ENCODE results near the gene CLCA2.

The CLCA2 gene

GRCh38 chr1:86487811-86488141, 63.8 kb downstream of the CLCA2 start:
- no peak overlapping the region for H3K27ac ChIP-seq
- CTCF ChIA-PET: interaction anchor here (0.6 to 1.1 kb wide), 3 partner anchors 11 to 218 kb away, joined by 3 to 8 read pairs (median 7); no protein-coding TSS in a partner anchor

DNA sequence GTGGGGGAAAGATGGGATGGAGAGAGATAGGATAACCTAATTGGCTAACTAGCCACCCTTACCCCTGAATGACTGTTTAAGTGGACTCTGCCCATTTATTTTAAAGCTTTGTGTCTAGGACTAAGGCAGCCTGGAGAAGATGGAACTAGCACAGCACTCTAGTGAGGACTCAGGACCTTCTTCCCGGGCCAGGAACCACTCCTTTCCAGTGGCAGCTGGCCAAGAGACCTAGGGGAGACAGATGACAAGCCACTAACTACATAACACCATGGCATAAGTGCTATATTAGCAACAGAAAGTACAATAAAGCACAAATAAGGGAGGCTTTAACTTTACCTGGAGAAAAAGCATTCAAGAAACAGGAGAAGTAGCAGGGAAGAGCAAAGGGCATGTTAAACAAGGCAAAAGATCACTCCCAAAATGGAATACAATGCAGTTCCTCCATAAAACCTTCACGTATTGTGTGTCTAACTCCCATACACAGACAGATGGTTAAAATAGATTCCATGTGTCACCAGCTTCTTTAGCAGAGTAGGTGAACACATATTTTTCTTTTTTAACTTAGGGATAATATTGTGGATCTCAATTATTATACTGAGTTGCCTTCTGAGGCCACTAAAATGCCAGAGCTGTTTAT, 65.4 kb downstream of the CLCA2 start:
- TF ChIP-seq, protein P1, sequence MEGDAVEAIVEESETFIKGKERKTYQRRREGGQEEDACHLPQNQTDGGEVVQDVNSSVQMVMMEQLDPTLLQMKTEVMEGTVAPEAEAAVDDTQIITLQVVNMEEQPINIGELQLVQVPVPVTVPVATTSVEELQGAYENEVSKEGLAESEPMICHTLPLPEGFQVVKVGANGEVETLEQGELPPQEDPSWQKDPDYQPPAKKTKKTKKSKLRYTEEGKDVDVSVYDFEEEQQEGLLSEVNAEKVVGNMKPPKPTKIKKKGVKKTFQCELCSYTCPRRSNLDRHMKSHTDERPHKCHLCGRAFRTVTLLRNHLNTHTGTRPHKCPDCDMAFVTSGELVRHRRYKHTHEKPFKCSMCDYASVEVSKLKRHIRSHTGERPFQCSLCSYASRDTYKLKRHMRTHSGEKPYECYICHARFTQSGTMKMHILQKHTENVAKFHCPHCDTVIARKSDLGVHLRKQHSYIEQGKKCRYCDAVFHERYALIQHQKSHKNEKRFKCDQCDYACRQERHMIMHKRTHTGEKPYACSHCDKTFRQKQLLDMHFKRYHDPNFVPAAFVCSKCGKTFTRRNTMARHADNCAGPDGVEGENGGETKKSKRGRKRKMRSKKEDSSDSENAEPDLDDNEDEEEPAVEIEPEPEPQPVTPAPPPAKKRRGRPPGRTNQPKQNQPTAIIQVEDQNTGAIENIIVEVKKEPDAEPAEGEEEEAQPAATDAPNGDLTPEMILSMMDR (conservative IDR thresholded peaks at IDR 0.05; ENCODE audit: low read depth): no peak
- no peak overlapping the region for H3K27ac ChIP-seq
- POLR2A ChIA-PET (ENCODE audit: low non-redundant PET): interaction anchor here (0.6 kb wide), 1 partner anchor 94 kb away, joined by 3 read pairs; no protein-coding TSS in a partner anchor
- DNase-seq (ENCODE audit: low spot score): no peak
- CTCF ChIA-PET: interaction anchor here (1.5 kb wide), 1 partner anchor 11 kb away, joined by 3 read pairs; no protein-coding TSS in a partner anchor

More at GRCh38 chr1:86487811-86488141, 63.8 kb downstream of the CLCA2 start:
- POLR2A ChIA-PET (ENCODE audit: low non-redundant PET): no interaction called here
- TF ChIP-seq, protein P1 (conservative IDR thresholded peaks at IDR 0.05; ENCODE audit: low read depth): no peak
- DNase-seq (ENCODE audit: low spot score): no peak

GRCh38 chr1:86491171-86491950, 67.4 kb downstream of the CLCA2 start:
- DNase-seq (ENCODE audit: low spot score): no peak
- TF ChIP-seq, protein P1 (conservative IDR thresholded peaks at IDR 0.05; ENCODE audit: low read depth): no peak
- CTCF ChIA-PET: interaction anchor here (1.0 kb wide), 1 partner anchor 18 kb away, joined by 3 read pairs; no protein-coding TSS in a partner anchor

GRCh38 chr1:86498281-86498680, 74.3 kb downstream of the CLCA2 start:
- CTCF ChIA-PET: interaction anchor here (1.0 kb wide), 1 partner anchor 118 kb away, joined by 3 read pairs; no protein-coding TSS in a partner anchor
- DNase-seq (ENCODE audit: low spot score): no peak
- TF ChIP-seq, protein P1 (conservative IDR thresholded peaks at IDR 0.05; ENCODE audit: low read depth): no peak
- no peak overlapping the region for H3K27ac ChIP-seq
- POLR2A ChIA-PET (ENCODE audit: low non-redundant PET): no interaction called here

More at GRCh38 chr1:86491171-86491950, 67.4 kb downstream of the CLCA2 start:
- H3K27ac ChIP-seq: no peak overlapping the region
- POLR2A ChIA-PET (ENCODE audit: low non-redundant PET): no interaction called here

GRCh38 chr1:86499987-86500593, 76.1 kb downstream of the CLCA2 start:
- DNase-seq (ENCODE audit: low spot score): peak; percentile 8
- no peak overlapping the region for H3K27ac ChIP-seq
- TF ChIP-seq, protein P1 (conservative IDR thresholded peaks at IDR 0.05; ENCODE audit: low read depth): peak; percentile 69
- CTCF ChIA-PET: interaction anchor here (0.6 to 1.4 kb wide), 3 partner anchors 10 to 104 kb away, joined by 3 read pairs; partner anchors contain the start of gene ODF2L
- POLR2A ChIA-PET (ENCODE audit: low non-redundant PET): no interaction called here

DNA sequence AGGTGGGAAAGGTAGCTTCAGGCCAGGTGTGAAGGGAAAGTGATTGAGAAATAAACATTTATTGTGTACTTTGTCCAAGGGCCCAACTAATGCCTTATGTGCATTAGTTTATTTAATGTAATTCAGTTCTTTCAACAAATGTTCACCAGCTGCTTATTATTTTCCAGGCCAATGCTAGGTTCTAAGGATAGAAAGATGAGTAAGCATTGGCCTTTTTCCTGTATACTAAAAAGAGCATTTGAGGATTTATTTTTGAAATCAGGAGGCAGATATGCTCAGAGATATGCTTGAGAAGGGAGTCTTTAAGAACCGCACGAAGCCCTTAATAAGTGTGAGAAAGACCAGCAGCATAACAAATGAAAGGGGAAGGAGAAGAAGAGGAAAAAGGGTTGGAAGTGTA, 76.7 kb downstream of the CLCA2 start:
- CTCF ChIA-PET: interaction anchor here (0.6 to 1.4 kb wide), 3 partner anchors 11 to 105 kb away, joined by 3 read pairs; partner anchors contain the start of gene ODF2L
- no peak for DNase-seq (ENCODE audit: low spot score)
- no peak overlapping the region for H3K27ac ChIP-seq
- TF ChIP-seq, protein P1 (conservative IDR thresholded peaks at IDR 0.05; ENCODE audit: low read depth): no peak
- POLR2A ChIA-PET (ENCODE audit: low non-redundant PET): no interaction called here

Measured in RWPE1 (cell line).